ENCODE measurements around the gene CTNNB1.

DNA sequence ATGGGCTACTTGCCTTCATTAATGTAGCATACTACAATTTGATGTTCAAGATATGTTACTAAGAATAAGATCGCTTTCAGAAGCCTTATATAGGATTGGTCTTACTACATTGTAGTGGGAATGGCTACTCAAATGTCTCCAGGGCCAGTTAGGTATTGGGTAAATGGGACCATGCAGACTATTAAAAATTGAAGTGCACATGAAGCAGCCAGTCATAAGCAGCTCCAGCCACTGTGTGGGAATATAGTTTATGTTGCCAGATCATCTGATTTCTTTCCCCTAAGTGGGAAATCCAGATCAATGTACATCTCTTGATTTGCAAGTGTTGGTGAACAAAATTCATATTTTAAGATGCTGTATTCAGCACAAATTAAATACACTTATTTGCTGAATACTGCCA, 5.1 kb downstream of the CTNNB1 start:
- no peak for TF ChIP-seq POLR2AphosphoS5 (IDR thresholded peaks at IDR 0.05)
- TF ChIP-seq, protein P1, sequence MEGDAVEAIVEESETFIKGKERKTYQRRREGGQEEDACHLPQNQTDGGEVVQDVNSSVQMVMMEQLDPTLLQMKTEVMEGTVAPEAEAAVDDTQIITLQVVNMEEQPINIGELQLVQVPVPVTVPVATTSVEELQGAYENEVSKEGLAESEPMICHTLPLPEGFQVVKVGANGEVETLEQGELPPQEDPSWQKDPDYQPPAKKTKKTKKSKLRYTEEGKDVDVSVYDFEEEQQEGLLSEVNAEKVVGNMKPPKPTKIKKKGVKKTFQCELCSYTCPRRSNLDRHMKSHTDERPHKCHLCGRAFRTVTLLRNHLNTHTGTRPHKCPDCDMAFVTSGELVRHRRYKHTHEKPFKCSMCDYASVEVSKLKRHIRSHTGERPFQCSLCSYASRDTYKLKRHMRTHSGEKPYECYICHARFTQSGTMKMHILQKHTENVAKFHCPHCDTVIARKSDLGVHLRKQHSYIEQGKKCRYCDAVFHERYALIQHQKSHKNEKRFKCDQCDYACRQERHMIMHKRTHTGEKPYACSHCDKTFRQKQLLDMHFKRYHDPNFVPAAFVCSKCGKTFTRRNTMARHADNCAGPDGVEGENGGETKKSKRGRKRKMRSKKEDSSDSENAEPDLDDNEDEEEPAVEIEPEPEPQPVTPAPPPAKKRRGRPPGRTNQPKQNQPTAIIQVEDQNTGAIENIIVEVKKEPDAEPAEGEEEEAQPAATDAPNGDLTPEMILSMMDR (IDR thresholded peaks at IDR 0.05): no peak

Measured in breast epithelium (tissue), 3 donors.